ENCODE results near the gene MEPE.

DNA sequence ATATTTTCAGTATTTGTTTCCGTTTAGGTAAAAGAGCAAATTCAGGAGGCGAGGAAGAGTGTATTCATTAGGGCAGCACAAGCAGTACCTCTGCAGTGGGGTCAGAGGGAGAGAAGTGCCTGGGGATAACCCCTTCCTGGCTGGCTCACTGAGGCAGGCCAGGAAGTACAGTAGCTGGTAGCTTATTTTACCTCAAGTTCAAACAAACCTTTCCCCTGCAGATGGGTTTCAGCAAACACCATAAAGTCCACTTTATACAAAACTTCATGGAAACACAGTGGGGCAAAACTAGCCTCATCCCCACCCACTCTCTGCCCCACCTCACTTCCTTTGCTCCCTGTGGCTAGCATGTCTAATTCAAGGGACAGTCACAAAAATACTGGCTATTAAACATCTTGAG is 29.5 kb downstream of the MEPE start:
- TF ChIP-seq CTCF (IDR thresholded peaks at IDR 0.05 in 2 of 3, conservative IDR thresholded peaks at IDR 0.05 in 1 of 3; ENCODE audit: borderline replicate concordance in 1 of 3, insufficient read depth in 1 of 3, low read depth in 2 of 3, low read length in 2 of 3) (no peak), EZH2phosphoT487 (IDR thresholded peaks at IDR 0.05; ENCODE audit: borderline replicate concordance) (no peak), POLR2A (IDR thresholded peaks at IDR 0.05; ENCODE audit: borderline replicate concordance, extremely low read depth, insufficient read depth, insufficient read length) (no peak), CEBPB (IDR thresholded peaks at IDR 0.05; ENCODE audit: low read depth) (no peak), POLR2AphosphoS5 (IDR thresholded peaks at IDR 0.05; ENCODE audit: low read depth, low read length) (no peak)
